K562 (cell line): ENCODE data around the gene ARHGAP30. TPM values are rescaled to one million over a fixed set of nuclear protein-coding genes. Genes with fewer than 3 reads are reported as not detected.

Source experiments
- COPS2 ChIP-seq: fragments of 450-650 bp; conservative IDR thresholded peaks from 2 replicates; pipeline ENCODE4 v1.6.1; 2016; ENCODE audit warnings: mild to moderate bottlenecking, moderate library complexity
- GTF3C2 ChIP-seq: IDR thresholded peaks from 3 replicates; pipeline ENCODE4 v1.6.1; 2011; ENCODE audit warnings: borderline replicate concordance, mild to moderate bottlenecking, moderate library complexity; ENCODE audit not compliant: insufficient read length; ENCODE audit errors: extremely low read depth
- IRF1 ChIP-seq: sonication (generic); formaldehyde crosslinking; IDR thresholded peaks from 2 replicates; pipeline ENCODE4 v1.8.0; 2022; ENCODE audit warnings: missing genetic modification reagents, mild to moderate bottlenecking, borderline replicate concordance
- POLR2H ChIP-seq: IDR thresholded peaks from 2 replicates; pipeline ENCODE4 v1.6.1; 2016; ENCODE audit warnings: missing genetic modification characterization, low read depth, mild to moderate bottlenecking, control low read depth, missing compliant biosample characterization, moderate library complexity
- TAL1 ChIP-seq: fragments of 450-650 bp; IDR thresholded peaks from 2 replicates; pipeline ENCODE4 v1.6.1; 2016; ENCODE audit warnings: mild to moderate bottlenecking
- UBTF ChIP-seq, 2 experiments: IDR thresholded peaks; 2 replicates each; pipeline ENCODE4 v1.6.1; 2012; ENCODE audit warnings: improper control_type of control experiment in 2 of 2, low read depth in 2 of 2, low read length in 2 of 2, borderline replicate concordance in 1 of 2
- ZBTB1 ChIP-seq: sonication (generic); formaldehyde crosslinking; IDR thresholded peaks from 2 replicates; pipeline ENCODE4 v1.8.1; 2023; ENCODE audit warnings: missing genetic modification reagents, low read depth, mild to moderate bottlenecking, borderline replicate concordance
- ZFX ChIP-seq: sonication (generic); formaldehyde crosslinking; IDR thresholded peaks from 2 replicates; pipeline ENCODE4 v1.8.0; 2022; ENCODE audit warnings: mild to moderate bottlenecking, missing genetic modification reagents, moderate library complexity
- ZNF395 ChIP-seq: fragments of 200-800 bp; sonication (Bioruptor generic); IDR thresholded peaks from 2 replicates; pipeline ENCODE4 v1.6.1; 2017; ENCODE audit warnings: missing genetic modification characterization, missing compliant biosample characterization
- ZNF449 ChIP-seq: fragments of 250-450 bp; sonication (Bioruptor Pico); IDR thresholded peaks from 2 replicates; pipeline ENCODE4 v1.8.0; 2022; ENCODE audit warnings: moderate library complexity, mild to moderate bottlenecking, inconsistent platforms
- polyA plus RNA-seq, 8 experiments: library from polyadenylated mRNA; depleted of rRNA in 4 of 8; stranded (reverse) in 5 of 8; unstranded in 3 of 8; fragments of >200 nt; fragmentation: Nextera tagmentation in 2 of 8; fragmentation: Illumina TruSeq in 1 of 8; extraction: Ambion mirVana in 2 of 8; extraction: Trizol in 1 of 8; gene quantifications; 2 replicates each; pipeline versions ENCODE4 v1.2.1 to v1.2.3, GENCODE V29; 2011 to 2014; ENCODE audit warnings: inconsistent platforms in 1 of 8, missing spikeins in 1 of 8
- total RNA-seq, 7 experiments: library from RNA; depleted of rRNA in 6 of 7; stranded (reverse); fragments of >200 nt in 6 of 7; fragmentation: Illumina TruSeq in 2 of 7; extraction: Trizol in 2 of 7; gene quantifications; 2 replicates each; pipeline versions ENCODE4 v1.2.1 to v1.2.3, GENCODE V29; 2011 to 2021; ENCODE audit warnings: low replicate concordance in 1 of 7

ARHGAP30 gene
- total and polyA plus RNA-seq, 9 of the 15 experiments (the other 6 are each of a cell fraction or from before 2014, with no cell fraction given) = 0.01 to 0.73 (median 0.12) TPM

GRCh38 chr1:161073474-161074121, 3.9 kb upstream of the ARHGAP30 start (continued):
- TF ChIP-seq GTF3C2 (no peak), IRF1 (CRISPR knock-in tag) (no peak), ZNF449 (CRISPR knock-in tag) (no peak), ZNF395 (CRISPR knock-in tag) (no peak), ZFX (no peak), ZBTB1 (CRISPR knock-in tag) (no peak), POLR2H (tag) (no peak), UBTF (IDR thresholded peaks at IDR 0.05; ENCODE audit: borderline replicate concordance in 1 of 2, low read depth in 2 of 2, low read length in 2 of 2) (no peak), COPS2 (no peak), TAL1 (no peak)
